Pericardium fibroblast (primary cell): Measurements from ENCODE around the gene SNX12. TPM values are rescaled to one million over a fixed set of nuclear protein-coding genes. Genes with fewer than 3 reads are reported as not detected.

Source experiments
- total RNA-seq: library from RNA; depleted of rRNA; stranded (reverse); fragments of >200 nt; gene quantifications from 2 replicates; pipeline ENCODE4 v1.2.3, GENCODE V29; 2015

SNX12 gene
- 46.2 and 56.9 TPM in 2 replicates for total RNA-seq

DNA sequence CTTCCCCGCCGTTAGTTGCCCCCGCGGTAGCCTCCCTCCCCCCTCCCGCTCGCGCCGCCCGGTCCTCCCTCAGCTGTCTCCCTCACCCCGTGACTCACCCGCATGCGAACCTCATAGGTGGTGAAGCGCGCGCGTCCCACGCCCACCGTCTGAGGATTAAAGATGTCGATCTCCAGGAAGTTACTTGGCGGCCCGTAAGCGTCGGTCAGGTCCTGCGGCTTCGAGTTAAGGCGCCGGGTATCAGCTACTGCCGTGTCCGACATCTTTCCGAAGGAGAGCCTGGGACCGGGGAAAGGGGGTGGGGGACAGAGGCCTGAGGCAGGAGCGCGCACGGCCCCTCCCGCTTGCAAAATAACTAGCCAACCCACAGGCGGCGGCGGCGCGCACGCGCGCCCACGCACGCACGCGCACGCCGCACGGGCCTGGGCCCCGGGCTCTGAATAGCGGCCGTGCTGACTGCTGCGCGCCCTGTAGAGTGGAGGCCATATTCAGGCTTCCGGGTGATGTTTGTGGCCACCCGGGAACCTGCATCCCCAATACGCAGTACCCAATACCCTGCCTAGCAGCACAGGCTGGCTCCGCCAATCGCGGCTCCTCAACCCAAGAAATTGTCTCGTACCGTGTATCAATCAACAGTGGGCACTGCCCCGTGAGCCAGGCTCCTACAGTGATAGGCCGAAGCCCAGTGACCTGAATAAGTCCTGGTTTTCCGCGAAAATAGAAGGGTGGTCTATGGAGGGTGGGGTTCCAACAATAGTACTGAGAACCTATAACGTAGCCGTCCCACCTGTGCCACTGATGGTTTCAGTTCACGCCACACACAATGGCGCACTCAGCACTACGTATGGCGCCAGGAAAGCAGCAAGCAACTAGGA is at the start of gene SNX12:
TSS of gene SNX12 (minus strand) at position 291 of the 875 bp plus-strand sequence. CDS start at position 263, 28 bp downstream.

DNA sequence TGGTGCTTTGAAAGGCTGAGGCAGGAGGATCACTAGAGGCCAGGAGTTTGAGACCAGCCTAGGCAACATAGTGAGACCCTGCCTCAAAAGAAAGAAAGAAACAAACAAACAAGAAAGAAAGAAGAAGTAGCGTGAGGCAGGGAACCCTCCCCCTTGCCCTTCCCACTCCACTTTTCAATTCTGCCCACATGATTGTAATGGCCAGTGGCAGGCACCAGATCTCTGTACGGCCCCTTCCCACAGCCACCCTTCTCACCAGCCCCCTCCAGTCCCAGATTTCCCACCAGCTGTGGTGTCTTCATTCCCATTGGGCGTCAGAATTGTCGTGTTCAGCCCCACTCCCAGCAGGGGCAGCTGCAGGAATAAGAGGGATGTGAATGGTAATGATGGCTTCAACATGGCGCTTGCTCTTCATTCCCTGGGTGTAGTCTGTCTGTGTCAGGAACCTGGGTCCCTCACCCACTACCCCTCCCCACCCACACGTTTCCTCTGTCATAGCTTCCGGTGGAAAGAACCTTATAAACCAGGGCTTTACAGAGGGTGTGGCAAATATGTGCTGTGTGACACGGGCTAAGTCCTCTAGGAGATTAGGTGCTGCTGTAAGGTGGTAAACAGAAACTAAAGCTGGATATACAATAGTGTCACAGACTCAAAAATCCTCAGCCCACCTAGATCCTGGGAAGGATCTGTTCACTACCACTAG is 43.2 kb upstream of the SNX12 start, which contains the start of gene IL2RG:
TSS of gene IL2RG (minus strand) at position 437 of the 703 bp plus-strand sequence. CDS start at position 399, 38 bp downstream.

DNA sequence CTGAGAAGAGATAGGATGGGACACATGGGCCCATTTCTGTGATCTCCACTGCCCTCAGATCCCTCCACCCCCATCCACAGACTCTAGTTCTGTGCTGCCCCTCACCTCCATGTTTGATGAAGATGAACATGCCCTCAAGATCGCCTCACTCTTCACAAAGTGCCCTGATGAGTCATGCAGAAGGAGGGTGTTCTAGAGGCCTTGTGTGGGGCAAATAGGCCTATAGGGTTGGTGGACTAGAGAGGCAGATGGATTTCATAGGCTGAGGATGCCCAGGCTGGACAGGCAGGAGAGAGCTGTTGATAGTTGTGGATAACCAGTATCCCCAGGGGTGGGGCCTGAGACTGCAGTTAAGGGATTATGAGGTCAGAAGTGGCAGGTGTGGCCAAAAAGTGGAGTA is 38.3 kb upstream of the SNX12 start, which contains the start of gene CXorf65:
TSS of gene CXorf65 (minus strand) at position 314 of the 400 bp plus-strand sequence. CDS start at position 130, 184 bp downstream.

DNA sequence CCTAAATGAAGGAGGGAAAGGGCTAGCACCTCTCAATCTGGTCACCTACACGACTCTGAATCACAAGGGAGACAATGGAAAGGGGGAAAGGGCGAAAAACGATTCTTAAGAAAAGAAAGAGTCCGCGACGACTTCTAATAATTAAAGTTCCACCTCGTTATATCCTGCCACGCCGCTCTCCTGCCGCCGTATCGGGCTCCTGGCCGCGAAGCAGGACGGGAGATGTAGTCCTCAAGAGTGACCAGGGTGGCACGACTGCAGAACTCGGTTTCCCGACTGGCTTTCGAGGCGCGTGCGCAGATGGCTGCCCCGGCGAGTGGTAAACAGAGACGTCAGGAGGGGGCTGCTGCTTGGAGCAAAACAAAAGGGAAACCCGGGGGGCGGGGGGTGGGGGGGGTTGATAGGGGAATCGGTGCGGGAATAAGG is 27.4 kb upstream of the SNX12 start, which contains the start of gene FOXO4:
TSS of gene FOXO4 (plus strand) at position 297 of the 426 bp plus-strand sequence. CDS start 678 bp downstream, outside the sequence.

Other genes starting within 250 kb of the SNX12 start
- gene TEX11, start 159.6 kb downstream of the SNX12 start, total RNA-seq, result not detected in 2 replicates
- not detected in 2 replicates for gene SLC7A3, start 137.2 kb downstream of the SNX12 start, total RNA-seq
- gene FOXO4, start 27.5 kb upstream of the SNX12 start, total RNA-seq, result 2.7 and 4.1 TPM in 2 replicates
- not detected in 2 replicates for gene CXorf65, start 38.4 kb upstream of the SNX12 start, total RNA-seq
- gene IL2RG, start 43.2 kb upstream of the SNX12 start, total RNA-seq, result not detected in 2 replicates
- 14.5 and 39.3 TPM in 2 replicates for gene MED12, start 50.3 kb upstream of the SNX12 start, total RNA-seq
- gene NLGN3, start 76.5 kb upstream of the SNX12 start, total RNA-seq, result 0.23 and 1.6 TPM in 2 replicates
- gene GJB1, start 154.9 kb upstream of the SNX12 start, total RNA-seq, result not detected in 2 replicates
- gene ZMYM3, start 185.8 kb upstream of the SNX12 start, total RNA-seq, result 16.3 and 19.0 TPM in 2 replicates
- 225 and 251 TPM in 2 replicates for gene NONO, start 215.3 kb upstream of the SNX12 start, total RNA-seq
- 0.23 and 2.0 TPM in 2 replicates for gene ITGB1BP2, start 233.4 kb upstream of the SNX12 start, total RNA-seq